Measurements from ENCODE around the gene CASP12.

CASP12 gene

GRCh38 chr11:104883342-104883741 lies 14.9 kb downstream of the CASP12 start:
- DNase-seq: no peak

GRCh38 chr11:104881117-104881794 lies 17.0 kb downstream of the CASP12 start:
- DNase-seq: no peak

GRCh38 chr11:104879514-104880190 lies 18.6 kb downstream of the CASP12 start:
- DNase-seq: no peak

- DNase-seq: no peak
Measured at GRCh38 chr11:104876861-104877431, 21.3 kb downstream of the CASP12 start.

GRCh38 chr11:104876324-104876723 lies 21.9 kb downstream of the CASP12 start:
- DNase-seq: no peak

GRCh38 chr11:104873252-104873651 lies 25.0 kb downstream of the CASP12 start:
- no peak for DNase-seq

- no peak for DNase-seq
Measured at GRCh38 chr11:104872393-104872792, 25.9 kb downstream of the CASP12 start.

GRCh38 chr11:104870910-104871309 lies 27.4 kb downstream of the CASP12 start:
- DNase-seq: no peak

GRCh38 chr11:104866815-104867214 lies 31.4 kb downstream of the CASP12 start:
- DNase-seq: no peak

GRCh38 chr11:104858882-104859775 lies 39.1 kb downstream of the CASP12 start:
- no peak for DNase-seq

GRCh38 chr11:104856607-104857006 lies 41.7 kb downstream of the CASP12 start:
- no peak for DNase-seq

GRCh38 chr11:104855965-104856364 lies 42.3 kb downstream of the CASP12 start:
- no peak for DNase-seq

GRCh38 chr11:104853276-104853675 lies 45.0 kb downstream of the CASP12 start:
- no peak for DNase-seq

- no peak for DNase-seq
Measured at GRCh38 chr11:104852811-104853210, 45.4 kb downstream of the CASP12 start.

- no peak for DNase-seq
Measured at GRCh38 chr11:104846216-104846615, 52.0 kb downstream of the CASP12 start.

GRCh38 chr11:104844451-104844850 lies 53.8 kb downstream of the CASP12 start:
- no peak for DNase-seq

- no peak for DNase-seq
Measured at GRCh38 chr11:104843150-104843836, 55.0 kb downstream of the CASP12 start.

GRCh38 chr11:104841973-104842525 lies 56.2 kb downstream of the CASP12 start:
- DNase-seq: no peak

GRCh38 chr11:104841185-104841584 lies 57.1 kb downstream of the CASP12 start:
- DNase-seq: no peak

GRCh38 chr11:104837969-104838639 lies 60.2 kb downstream of the CASP12 start:
- DNase-seq: no peak

GRCh38 chr11:104836691-104837090 lies 61.6 kb downstream of the CASP12 start:
- no peak for DNase-seq
